GM23338 (cell line): ENCODE measurements around the gene TNIP1. TPM values are rescaled to one million over a fixed set of nuclear protein-coding genes. Genes with fewer than 3 reads are reported as not detected.
A peak's percentile ranks its signal among the peaks of the same experiment; 100 is the strongest.

ENCODE experiments used
- ATAC-seq: fragments of 200-7000 bp; cut with Tn5 transposase; 3 replicates; pipeline ENCODE4 v1.9.1; 2020
- DNase-seq: peaks from one replicate; pipeline ENCODE4 v3.0.0-alpha.2; 2015; ENCODE audit warnings: low spot score
- H2AFZ ChIP-seq: fragments of 200-600 bp; sonication (generic); 2 replicates; pipeline ENCODE4 v1.8.0; 2016; ENCODE audit warnings: antibody characterized with exemption, mild to moderate bottlenecking, moderate library complexity
- H3F3A ChIP-seq: fragments of 200-600 bp; sonication (generic); replicated peaks from 2 replicates; pipeline ENCODE4 v1.8.0; 2017; ENCODE audit warnings: antibody characterized with exemption, mixed run types, low read depth
- H3K27ac ChIP-seq: fragments of 200-600 bp; sonication (generic); 2 replicates; pipeline ENCODE4 v1.6.1; 2016; ENCODE audit warnings: low read depth
- H3K27me3 ChIP-seq: fragments of 200-600 bp; sonication (generic); 2 replicates; pipeline ENCODE4 v1.8.0; 2016; ENCODE audit warnings: mild to moderate bottlenecking, mixed run types, moderate library complexity; ENCODE audit not compliant: insufficient read depth
- H3K36me3 ChIP-seq: fragments of 200-600 bp; sonication (generic); 2 replicates; pipeline ENCODE4 v1.8.0; 2016; ENCODE audit warnings: mild to moderate bottlenecking; ENCODE audit not compliant: insufficient read depth
- H3K4me1 ChIP-seq: fragments of 200-600 bp; sonication (generic); 2 replicates; pipeline ENCODE4 v1.8.0; 2016; ENCODE audit warnings: mild to moderate bottlenecking, moderate library complexity; ENCODE audit not compliant: insufficient read depth
- H3K4me2 ChIP-seq: fragments of 200-600 bp; sonication (generic); 2 replicates; pipeline ENCODE4 v1.7.1; 2017; ENCODE audit warnings: mixed run types
- H3K4me3 ChIP-seq: fragments of 200-600 bp; sonication (generic); 2 replicates; pipeline ENCODE4 v1.6.1; 2016; ENCODE audit warnings: mixed run types
- H3K79me2 ChIP-seq: fragments of 200-600 bp; sonication (generic); replicated peaks from 2 replicates; pipeline ENCODE4 v1.8.0; 2017; ENCODE audit warnings: mild to moderate bottlenecking; ENCODE audit not compliant: insufficient read depth
- H3K9me2 ChIP-seq: fragments of 200-600 bp; sonication (generic); 2 replicates; pipeline ENCODE4 v1.8.0; 2017; ENCODE audit not compliant: insufficient read depth
- H4K20me1 ChIP-seq: fragments of 200-600 bp; sonication (generic); replicated peaks from 2 replicates; pipeline ENCODE4 v1.8.0; 2017; ENCODE audit warnings: mild to moderate bottlenecking; ENCODE audit not compliant: insufficient read depth
- H3K27ac Mint-ChIP-seq: 2 replicates; pipeline ENCODE4 v1.8.0; 2020; ENCODE audit warnings: inconsistent platforms, mild to moderate bottlenecking, moderate library complexity, mixed read lengths
- H3K27me3 Mint-ChIP-seq: 3 replicates; pipeline ENCODE4 v1.8.0; 2022; ENCODE audit warnings: low read depth, mild to moderate bottlenecking, moderate library complexity, mixed read lengths, inconsistent platforms; ENCODE audit not compliant: insufficient read depth, poor library complexity
- H3K36me3 Mint-ChIP-seq: 3 replicates; pipeline ENCODE4 v1.8.0; 2021; ENCODE audit warnings: low read depth, mild to moderate bottlenecking, inconsistent platforms, moderate library complexity, mixed read lengths
- H3K4me1 Mint-ChIP-seq: 3 replicates; pipeline ENCODE4 v1.8.0; 2020; ENCODE audit warnings: mild to moderate bottlenecking, inconsistent platforms, mixed read lengths
- H3K4me3 Mint-ChIP-seq: 3 replicates; pipeline ENCODE4 v1.8.0; 2021; ENCODE audit warnings: moderate library complexity, mild to moderate bottlenecking, inconsistent platforms, mixed read lengths
- H3K9me3 Mint-ChIP-seq: 3 replicates; pipeline ENCODE4 v1.8.0; 2020; ENCODE audit warnings: moderate library complexity, mild to moderate bottlenecking, inconsistent platforms, mixed read lengths
- CREB1 ChIP-seq: fragments of 250-450 bp; sonication (Bioruptor Pico); IDR thresholded peaks from 2 replicates; pipeline ENCODE4 v1.5.0; 2020; ENCODE audit warnings: low read depth, mild to moderate bottlenecking, moderate library complexity
- EZH2 ChIP-seq: fragments of 200-600 bp; sonication (generic); IDR thresholded peaks from one replicate; pipeline ENCODE4 v1.8.0; 2017; ENCODE audit warnings: antibody characterized with exemption, mild to moderate bottlenecking, low read depth; ENCODE audit not compliant: unreplicated experiment
- polyA plus RNA-seq: library from polyadenylated mRNA; unstranded; fragments of >200 nt; fragmentation: Nextera tagmentation; extraction: Ambion mirVana; gene quantifications from 2 replicates; pipeline ENCODE4 v1.2.1, GENCODE V29; 2016
- total RNA-seq: library from RNA; depleted of rRNA; stranded (reverse); fragments of >200 nt; shearing (Covaris generic); gene quantifications from 2 replicates; pipeline ENCODE4 v1.2.3, GENCODE V29; 2014
- TF ChIP-seq, protein P1 (sequence below), 2 experiments: fragments of 200-600 bp in 1 of 2; sonication (generic) in 1 of 2; conservative IDR thresholded peaks; 2 replicates each; pipeline versions ENCODE4 v1.5.1 to v1.6.1; 2016 to 2017; ENCODE audit warnings: antibody characterized with exemption in 2 of 2, low read depth in 2 of 2, mild to moderate bottlenecking in 2 of 2, moderate library complexity in 1 of 2

Gene TNIP1
- total and polyA plus RNA-seq, 2 experiments from 2014 or later: 10.3 to 29.6 TPM

DNA sequence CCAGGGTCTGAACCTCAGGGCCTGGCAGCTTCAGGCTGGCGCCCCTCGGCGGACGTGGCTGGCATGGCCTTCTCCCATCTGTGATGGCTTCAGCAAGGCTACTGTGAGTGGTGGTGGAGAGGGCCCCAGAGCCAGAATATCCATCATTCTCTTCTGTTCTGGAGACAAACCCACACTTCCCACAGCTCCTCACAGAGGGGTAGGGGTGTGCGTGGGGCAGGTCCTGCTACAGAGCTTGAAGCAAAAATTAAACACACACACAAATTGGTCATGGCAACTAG lies 50.8 kb downstream of the TNIP1 start:
- no peak for ATAC-seq
- TF ChIP-seq, protein P1, sequence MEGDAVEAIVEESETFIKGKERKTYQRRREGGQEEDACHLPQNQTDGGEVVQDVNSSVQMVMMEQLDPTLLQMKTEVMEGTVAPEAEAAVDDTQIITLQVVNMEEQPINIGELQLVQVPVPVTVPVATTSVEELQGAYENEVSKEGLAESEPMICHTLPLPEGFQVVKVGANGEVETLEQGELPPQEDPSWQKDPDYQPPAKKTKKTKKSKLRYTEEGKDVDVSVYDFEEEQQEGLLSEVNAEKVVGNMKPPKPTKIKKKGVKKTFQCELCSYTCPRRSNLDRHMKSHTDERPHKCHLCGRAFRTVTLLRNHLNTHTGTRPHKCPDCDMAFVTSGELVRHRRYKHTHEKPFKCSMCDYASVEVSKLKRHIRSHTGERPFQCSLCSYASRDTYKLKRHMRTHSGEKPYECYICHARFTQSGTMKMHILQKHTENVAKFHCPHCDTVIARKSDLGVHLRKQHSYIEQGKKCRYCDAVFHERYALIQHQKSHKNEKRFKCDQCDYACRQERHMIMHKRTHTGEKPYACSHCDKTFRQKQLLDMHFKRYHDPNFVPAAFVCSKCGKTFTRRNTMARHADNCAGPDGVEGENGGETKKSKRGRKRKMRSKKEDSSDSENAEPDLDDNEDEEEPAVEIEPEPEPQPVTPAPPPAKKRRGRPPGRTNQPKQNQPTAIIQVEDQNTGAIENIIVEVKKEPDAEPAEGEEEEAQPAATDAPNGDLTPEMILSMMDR (conservative IDR thresholded peaks at IDR 0.05; ENCODE audit: low read depth in 2 of 2): peak; percentile 10 to 32; a peak in 1 of 4 replicates
- no peak for TF ChIP-seq EZH2
- H3K4me1 Mint-ChIP-seq: no peaks in the 10 kb centered on the region
- H3K9me3 Mint-ChIP-seq: no peaks in the 10 kb centered on the region; the same call in 2 of the 3 replicates
- no peaks in the 10 kb centered on the region for H3K9me2 ChIP-seq
- H3K79me2 ChIP-seq: no peaks in the 10 kb centered on the region
- H3K36me3 Mint-ChIP-seq: peaks cover 18% of the 10 kb centered on the region
- no peak overlapping the region for H2AFZ ChIP-seq
- no peak overlapping the region for H3K4me3 ChIP-seq
- no peaks in the 10 kb centered on the region for H3K36me3 ChIP-seq
- H4K20me1 ChIP-seq: no peaks in the 10 kb centered on the region
- H3K4me3 Mint-ChIP-seq: no peak overlapping the region
- H3K27me3 Mint-ChIP-seq: peaks cover 4% of the 10 kb centered on the region
- no peaks in the 10 kb centered on the region for H3K27me3 ChIP-seq
- DNase-seq: no peak
- H3K4me2 ChIP-seq: no peak overlapping the region
- H3F3A ChIP-seq: no peaks in the 10 kb centered on the region
- H3K27ac ChIP-seq: no peak overlapping the region
- H3K4me1 ChIP-seq: no peaks in the 10 kb centered on the region
- no peak overlapping the region for H3K27ac Mint-ChIP-seq

DNA sequence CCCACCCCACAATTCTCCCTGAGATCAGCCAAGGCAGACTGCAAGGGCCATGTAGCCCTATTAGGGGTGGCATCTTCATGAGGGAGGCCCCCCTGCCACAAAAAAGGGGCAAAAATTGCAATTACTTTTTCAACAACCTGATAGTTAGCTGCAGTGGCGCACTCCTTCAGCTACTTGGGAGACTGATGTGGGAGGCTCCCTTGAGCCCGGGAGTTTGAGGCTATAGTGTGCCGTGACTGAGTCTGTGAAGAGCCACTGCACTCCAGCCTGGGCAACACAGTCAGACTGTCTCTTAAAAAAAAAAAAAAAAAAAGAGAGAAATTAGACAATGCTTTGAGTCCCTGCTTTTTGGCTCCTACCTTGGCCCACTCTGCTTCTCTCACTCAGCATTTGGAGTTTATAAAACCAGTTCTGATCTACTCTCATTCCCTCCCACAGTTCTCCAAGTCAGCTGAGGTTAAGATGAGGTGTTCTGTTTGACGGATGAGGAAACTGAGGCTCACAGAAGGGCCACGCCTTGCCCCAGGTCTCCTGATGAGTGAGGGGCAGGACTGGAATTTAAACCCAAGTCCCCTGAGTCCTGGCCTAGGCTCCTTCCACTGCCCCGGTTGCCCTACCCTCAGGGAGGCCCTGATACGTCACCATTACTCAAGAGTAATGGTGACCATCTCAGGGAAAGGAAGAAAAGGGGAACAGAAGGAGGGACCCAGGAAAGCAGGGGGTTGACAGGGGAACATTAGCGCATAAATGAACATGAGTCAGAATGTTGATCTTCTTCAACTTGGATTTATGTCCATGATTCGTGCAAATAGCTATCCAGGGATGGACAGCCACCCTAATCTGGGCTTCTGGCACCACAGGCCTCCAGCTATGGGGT lies 51.4 kb downstream of the TNIP1 start:
- no peaks in the 10 kb centered on the region for H3K36me3 ChIP-seq

More for the DNA sequence above, 51.4 kb downstream of the TNIP1 start:
- H3K27ac ChIP-seq: no peak overlapping the region
- Mint-ChIP-seq H3K27me3 (peaks cover 4% of the 10 kb centered on the region), H3K4me3 (no peak overlapping the region), H3K36me3 (peaks cover 14% of the 10 kb centered on the region), H3K4me1 (no peaks in the 10 kb centered on the region), H3K9me3 (no peaks in the 10 kb centered on the region; the same call in 2 of the 3 replicates), H3K27ac (no peak overlapping the region)
- no peak overlapping the region for H2AFZ ChIP-seq
- no peaks in the 10 kb centered on the region for H3K4me1 ChIP-seq
- no peaks in the 10 kb centered on the region for H4K20me1 ChIP-seq
- DNase-seq (no peak), ATAC-seq (no peak)
- H3F3A ChIP-seq: no peaks in the 10 kb centered on the region
- H3K4me2 ChIP-seq: no peak overlapping the region
- no peak for TF ChIP-seq CREB1 (CRISPR knock-in tag)
- TF ChIP-seq, protein P1 (conservative IDR thresholded peaks at IDR 0.05; ENCODE audit: low read depth in 2 of 2): no peak
- H3K9me2 ChIP-seq: no peaks in the 10 kb centered on the region
- H3K27me3 ChIP-seq: no peaks in the 10 kb centered on the region
- no peaks in the 10 kb centered on the region for H3K79me2 ChIP-seq
- no peak overlapping the region for H3K4me3 ChIP-seq
